ENCODE results near the gene NOX3.

The NOX3 gene

GRCh38 chr6:155455766-155456165, at the start of gene NOX3:
Gene NOX3, minus strand, starts transcription at chr6:155455839. Its CDS starts 39 bp downstream, at chr6:155455800.
- no peak within 1 kb of the TSS for H3K9ac ChIP-seq (ENCODE audit: low read length)
- H2AFZ ChIP-seq (ENCODE audit: low read depth, low read length) = no peak within 1 kb of the TSS
- no peaks in the 10 kb centered on the region for H3K79me2 ChIP-seq (ENCODE audit: low read length)
- no peaks in the 10 kb centered on the region for H3K36me3 ChIP-seq (replicated peaks; ENCODE audit: low read depth, low read length)
- no peak for TF ChIP-seq EZH2phosphoT487 (IDR thresholded peaks at IDR 0.05; ENCODE audit: low read depth)
- TF ChIP-seq CTCF (IDR thresholded peaks at IDR 0.05; ENCODE audit: low read depth, low read length) = no peak
- no peak within 1 kb of the TSS for H3K27ac ChIP-seq (ENCODE audit: low read length)
- H3K4me3 ChIP-seq (ENCODE audit: low read length) = no peak within 1 kb of the TSS
- no peaks in the 10 kb centered on the region for H3K9me3 ChIP-seq (ENCODE audit: insufficient read depth, low read length)
- H3K4me1 ChIP-seq (ENCODE audit: low read length) = no peaks in the 10 kb centered on the region
- peaks cover 4% of the 10 kb centered on the region for H3K27me3 ChIP-seq (ENCODE audit: low read depth, low read length)
- no peak within 1 kb of the TSS for H3K4me2 ChIP-seq (ENCODE audit: low read length)
- no peaks in the 10 kb centered on the region for H4K20me1 ChIP-seq (ENCODE audit: insufficient read depth, low read length)

GRCh38 chr6:155504848-155505607, 49.4 kb upstream of the NOX3 start:
- no peaks in the 10 kb centered on the region for H3K79me2 ChIP-seq (ENCODE audit: low read length)
- H3K4me2 ChIP-seq (ENCODE audit: low read length) = no peak overlapping the region
- H2AFZ ChIP-seq (ENCODE audit: low read depth, low read length) = no peak overlapping the region
- no peaks in the 10 kb centered on the region for H3K9me3 ChIP-seq (ENCODE audit: insufficient read depth, low read length)
- TF ChIP-seq CTCF (IDR thresholded peaks at IDR 0.05; ENCODE audit: low read depth, low read length) (no peak), EZH2phosphoT487 (IDR thresholded peaks at IDR 0.05; ENCODE audit: low read depth) (no peak)
- no peaks in the 10 kb centered on the region for H3K4me1 ChIP-seq (ENCODE audit: low read length)
- H4K20me1 ChIP-seq (ENCODE audit: insufficient read depth, low read length) = no peaks in the 10 kb centered on the region
- H3K9ac ChIP-seq (ENCODE audit: low read length) = no peak overlapping the region
- no peaks in the 10 kb centered on the region for H3K36me3 ChIP-seq (replicated peaks; ENCODE audit: low read depth, low read length)
- no peaks in the 10 kb centered on the region for H3K27me3 ChIP-seq (ENCODE audit: low read depth, low read length)
- H3K27ac ChIP-seq (ENCODE audit: low read length) = no peak overlapping the region
- H3K4me3 ChIP-seq (ENCODE audit: low read length) = no peak overlapping the region

- Histone ChIP-seq H3K9me3 (ENCODE audit: insufficient read depth, low read length) (no peaks in the 10 kb centered on the region), H3K27me3 (ENCODE audit: low read depth, low read length) (peaks cover 8% of the 10 kb centered on the region), H3K4me2 (ENCODE audit: low read length) (no peak overlapping the region)
These were observed 46.8 kb upstream of the NOX3 start for GRCh38 chr6:155502393-155502792.

GRCh38 chr6:155499574-155499973, 43.9 kb upstream of the NOX3 start:
- TF ChIP-seq CTCF (IDR thresholded peaks at IDR 0.05; ENCODE audit: low read depth, low read length) = no peak
- TF ChIP-seq EZH2phosphoT487 (IDR thresholded peaks at IDR 0.05; ENCODE audit: low read depth) = no peak
- Histone ChIP-seq H3K4me1 (ENCODE audit: low read length) (no peaks in the 10 kb centered on the region), H3K27me3 (ENCODE audit: low read depth, low read length) (peaks cover 11% of the 10 kb centered on the region), H3K4me3 (ENCODE audit: low read length) (no peak overlapping the region), H3K27ac (ENCODE audit: low read length) (no peak overlapping the region), H3K36me3 (replicated peaks; ENCODE audit: low read depth, low read length) (no peaks in the 10 kb centered on the region), H3K9me3 (ENCODE audit: insufficient read depth, low read length) (no peaks in the 10 kb centered on the region), H4K20me1 (ENCODE audit: insufficient read depth, low read length) (no peaks in the 10 kb centered on the region), H3K79me2 (ENCODE audit: low read length) (no peaks in the 10 kb centered on the region), H2AFZ (ENCODE audit: low read depth, low read length) (no peak overlapping the region), H3K4me2 (ENCODE audit: low read length) (no peak overlapping the region), H3K9ac (ENCODE audit: low read length) (no peak overlapping the region)

More at GRCh38 chr6:155502393-155502792, 46.8 kb upstream of the NOX3 start:
- no peak overlapping the region for H3K4me3 ChIP-seq (ENCODE audit: low read length)
- no peak overlapping the region for H3K27ac ChIP-seq (ENCODE audit: low read length)
- H4K20me1 ChIP-seq (ENCODE audit: insufficient read depth, low read length) = no peaks in the 10 kb centered on the region
- H3K79me2 ChIP-seq (ENCODE audit: low read length) = no peaks in the 10 kb centered on the region
- TF ChIP-seq EZH2phosphoT487 (IDR thresholded peaks at IDR 0.05; ENCODE audit: low read depth) (no peak), CTCF (IDR thresholded peaks at IDR 0.05; ENCODE audit: low read depth, low read length) (no peak)
- H3K36me3 ChIP-seq (replicated peaks; ENCODE audit: low read depth, low read length) = no peaks in the 10 kb centered on the region
- H2AFZ ChIP-seq (ENCODE audit: low read depth, low read length) = no peak overlapping the region
- H3K9ac ChIP-seq (ENCODE audit: low read length) = no peak overlapping the region
- H3K4me1 ChIP-seq (ENCODE audit: low read length) = no peaks in the 10 kb centered on the region
